Measurements from ENCODE around the gene DIABLO.
"Not testable (repeated sequence)": the region's sequence is repeated elsewhere in the genome, so short reads cannot be mapped to it uniquely, and the experiment has no call there.

DIABLO gene

DNA sequence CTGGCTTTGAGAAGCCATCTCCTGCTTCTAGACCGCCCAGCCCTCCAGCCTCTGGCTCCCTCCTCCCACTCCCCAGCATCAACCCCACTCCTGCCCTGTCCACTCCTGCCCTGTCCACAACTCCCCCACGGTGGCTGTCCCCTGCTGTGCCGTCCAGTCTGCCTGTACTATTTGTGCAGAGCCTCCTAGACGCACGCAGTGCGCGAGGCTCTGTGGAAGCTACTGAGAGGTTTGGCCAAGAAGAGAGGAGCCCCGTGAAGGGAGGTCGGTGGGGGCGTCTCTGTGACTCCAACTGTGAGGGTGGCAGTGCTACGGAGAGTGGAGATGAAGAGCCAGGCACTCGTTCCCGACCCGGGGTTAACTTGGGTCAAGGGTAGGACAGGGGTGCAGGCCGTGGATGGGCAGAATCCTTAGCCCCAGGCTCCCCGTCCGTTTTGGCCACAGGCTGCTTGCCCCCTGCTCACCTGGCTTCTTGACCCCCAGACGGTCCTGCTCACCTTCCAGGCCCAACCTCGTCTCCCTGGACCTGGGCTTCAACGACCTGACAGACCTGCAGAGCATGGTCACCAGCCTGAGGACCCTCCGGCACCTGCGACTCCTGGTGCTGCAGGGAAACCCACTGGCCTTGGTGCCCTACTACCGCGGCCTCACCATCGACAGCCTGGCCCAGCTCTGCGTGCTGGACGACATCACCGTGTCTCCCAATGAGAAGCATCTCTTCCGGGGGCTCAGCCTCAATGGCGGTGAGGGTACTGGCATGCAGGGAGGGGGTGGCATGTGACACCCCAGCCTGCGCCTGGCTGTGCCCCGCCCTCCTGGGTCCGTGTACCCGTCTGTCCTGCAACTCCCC, 36.0 kb downstream of the DIABLO start:
- no peak for DNase-seq (ENCODE audit: low read depth)

GRCh38 chr12:122187466-122187865, 38.4 kb downstream of the DIABLO start:
- DNase-seq (ENCODE audit: low read depth), result no peak

DNA sequence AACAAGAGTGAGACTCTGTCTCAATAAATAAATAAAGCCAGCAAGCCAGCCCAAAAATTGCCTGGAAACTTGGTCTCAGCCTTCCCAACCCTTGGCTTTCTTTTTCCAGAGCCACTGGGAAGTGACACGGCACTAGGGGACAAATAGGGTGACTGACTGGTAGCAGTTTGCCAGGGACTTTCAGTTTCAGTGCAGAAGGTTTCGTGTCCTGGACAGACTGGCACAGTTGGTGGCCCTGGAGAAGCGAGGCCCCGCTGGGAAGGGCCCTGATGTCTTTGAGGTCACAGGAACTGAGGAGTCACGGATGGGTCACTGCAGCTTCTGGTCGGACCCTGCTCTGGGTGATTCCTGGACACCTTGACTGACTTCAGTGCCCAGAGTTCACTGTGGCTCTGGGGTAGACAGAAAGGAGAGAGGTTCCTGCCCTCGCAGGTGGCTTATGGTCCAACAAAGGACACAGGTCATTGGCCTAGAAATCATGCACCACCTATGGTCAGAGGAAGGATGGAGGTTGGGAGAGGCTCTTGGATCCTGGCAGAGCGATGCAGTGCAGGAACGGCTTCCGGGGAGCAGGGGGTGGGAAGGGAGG, 40.3 kb downstream of the DIABLO start:
- no peak for DNase-seq (ENCODE audit: low read depth)

DNA sequence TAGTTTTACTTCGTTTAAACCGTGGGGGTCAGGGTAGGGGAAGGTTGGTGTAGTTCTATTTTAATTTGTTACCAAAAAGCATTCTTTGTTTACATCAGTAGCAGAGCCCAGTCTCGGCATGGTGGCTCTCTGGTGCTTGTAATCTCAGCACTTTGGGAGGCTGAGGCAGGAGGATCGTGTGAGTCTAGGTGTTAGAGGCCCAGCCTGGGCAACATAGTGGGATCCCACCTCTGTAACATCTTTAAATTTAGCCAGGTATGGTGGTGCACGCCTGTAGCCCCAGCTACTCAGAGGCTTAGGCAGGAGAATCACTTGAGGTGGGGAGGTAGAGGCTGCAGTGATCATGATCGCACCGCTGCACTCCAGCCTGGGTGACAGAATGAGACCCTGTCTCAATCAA, 40.8 kb downstream of the DIABLO start:
- no peak for DNase-seq (ENCODE audit: low read depth)

DNA sequence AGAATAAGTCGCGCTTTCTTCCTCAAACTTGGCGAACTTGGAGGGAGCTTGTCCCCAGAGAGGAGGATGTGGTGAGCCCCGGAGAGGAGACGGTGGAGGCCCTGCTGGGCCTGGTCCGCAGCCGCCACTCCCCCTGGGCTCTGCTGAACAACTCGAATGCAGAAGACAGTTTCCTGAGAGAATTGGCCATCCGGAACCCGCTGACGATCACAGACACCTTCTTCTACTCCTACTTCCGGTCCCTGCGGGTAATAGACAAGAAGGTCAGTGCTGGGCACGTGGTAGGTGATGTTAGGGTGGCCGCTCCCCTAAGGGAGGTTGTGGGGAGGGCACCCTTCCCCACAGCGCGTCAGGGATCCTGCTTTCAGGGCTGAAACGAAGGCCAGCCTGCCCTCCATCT, 41.3 kb downstream of the DIABLO start:
- no peak for DNase-seq (ENCODE audit: low read depth)

DNA sequence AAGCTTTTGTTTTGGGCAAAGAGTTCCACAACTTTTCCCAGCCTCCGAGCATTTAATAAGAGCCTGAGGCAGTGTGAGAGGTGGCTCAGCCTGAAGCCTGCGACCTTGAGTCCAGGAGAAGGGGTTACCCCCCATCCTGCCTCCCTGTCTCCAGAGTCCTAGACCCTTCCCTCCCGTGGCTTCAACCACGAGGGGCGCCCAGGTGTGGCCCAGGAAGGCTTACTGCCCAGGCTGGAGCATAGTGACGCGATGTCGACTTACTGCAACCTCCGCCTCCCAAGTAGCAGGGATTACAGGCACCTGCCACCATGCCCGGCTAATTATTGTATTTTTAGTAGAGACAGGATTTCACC, 42.3 kb downstream of the DIABLO start:
- no peak for DNase-seq (ENCODE audit: low read depth)

- DNase-seq (ENCODE audit: low read depth), result no peak
These were observed 42.8 kb downstream of the DIABLO start, which contains the start of gene LRRC43 for GRCh38 chr12:122182887-122183587. Gene LRRC43, plus strand, starts transcription at chr12:122183123. Its CDS starts 22 bp downstream, at chr12:122183145.

DNA sequence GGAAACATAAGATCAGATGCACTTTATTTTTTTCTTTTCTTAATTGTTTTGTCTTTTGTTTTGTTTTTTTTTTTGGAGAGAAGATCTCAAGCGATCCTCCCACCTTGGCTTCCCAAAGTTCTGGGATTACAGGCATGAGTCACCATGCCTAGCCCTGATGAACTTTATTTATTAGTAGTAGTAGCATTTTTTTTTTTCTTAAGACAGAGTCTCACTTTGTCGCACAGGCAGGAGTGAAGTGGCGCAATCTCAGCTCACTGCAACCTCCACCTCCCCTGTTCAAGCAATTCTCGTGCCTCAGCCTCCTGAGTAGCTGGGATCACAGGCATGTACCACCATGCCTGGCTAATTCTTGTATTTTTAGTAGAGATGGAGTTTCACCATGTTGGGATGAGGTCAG, 49.4 kb downstream of the DIABLO start:
- not testable (repeated sequence) for DNase-seq (ENCODE audit: low read depth)

DNA sequence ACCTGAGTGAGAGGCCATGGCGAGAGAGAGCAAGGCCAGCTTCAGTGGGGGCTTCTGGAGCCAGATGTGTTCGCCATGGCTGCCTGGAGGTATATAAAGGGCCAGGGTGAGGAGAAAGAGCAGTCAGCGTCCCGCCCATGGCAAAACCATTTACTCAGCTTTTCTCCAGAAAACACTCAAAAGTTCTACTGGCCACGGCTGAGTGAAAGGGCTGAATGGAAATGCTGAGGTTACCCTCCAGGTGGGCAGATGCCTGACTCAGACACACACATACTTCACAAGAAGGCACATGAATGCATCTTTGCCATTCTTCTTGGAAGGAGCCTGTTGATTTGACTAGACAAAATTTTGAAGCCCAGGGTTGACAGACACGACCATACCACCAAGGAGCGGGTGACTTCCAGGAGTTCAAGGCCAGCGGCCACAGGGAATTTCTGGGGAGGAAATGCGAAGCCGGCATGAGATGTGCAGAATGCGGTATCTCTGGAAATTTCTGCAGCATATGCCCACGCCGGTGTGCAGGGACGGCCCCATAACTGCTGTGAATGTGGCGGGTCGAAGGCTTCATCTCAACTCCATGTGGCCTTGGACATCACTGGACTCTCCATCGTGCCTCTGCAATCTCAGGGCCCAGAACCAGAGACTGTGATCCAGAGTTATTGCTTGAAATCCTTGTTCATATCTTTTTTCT, 51.6 kb downstream of the DIABLO start, which contains the start of gene IL31:
TSS of gene IL31 (minus strand) at position 67 of the 691 bp plus-strand sequence. CDS start at position 18, 49 bp downstream.
- DNase-seq (ENCODE audit: low read depth), result no peak

DNA sequence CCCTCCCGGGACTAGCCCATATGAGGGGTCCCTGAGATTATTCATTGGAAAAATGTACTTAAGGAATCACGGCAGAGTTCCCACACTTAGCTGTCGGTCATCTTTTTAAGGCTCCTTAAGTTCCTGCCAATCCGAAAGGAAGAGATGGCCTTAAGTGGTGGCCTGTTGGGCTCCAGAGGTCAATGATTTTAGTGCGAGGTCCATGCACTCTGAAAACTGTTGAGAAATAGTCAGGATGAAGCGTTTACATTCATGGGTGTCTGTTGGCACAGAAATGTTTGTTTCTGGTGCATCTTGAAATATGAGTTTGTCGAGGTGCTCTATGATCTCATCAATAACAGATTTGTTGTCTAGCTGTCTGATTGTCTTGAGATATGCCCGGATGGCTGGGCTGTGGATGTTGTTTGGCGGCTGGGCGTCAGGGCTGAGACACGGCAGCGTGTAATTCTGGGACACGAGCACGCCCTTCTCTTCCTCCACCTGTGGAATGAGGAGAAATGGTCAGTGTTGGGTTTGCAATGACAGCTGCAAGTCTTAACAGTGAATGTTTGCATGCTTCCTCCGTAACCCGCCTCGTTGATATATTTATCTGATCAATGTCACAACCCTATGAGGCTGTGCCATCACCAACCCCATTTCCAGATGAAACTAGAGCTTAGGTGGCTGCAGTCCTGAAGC, 53.5 kb downstream of the DIABLO start:
- DNase-seq (ENCODE audit: low read depth), result no peak

DNA sequence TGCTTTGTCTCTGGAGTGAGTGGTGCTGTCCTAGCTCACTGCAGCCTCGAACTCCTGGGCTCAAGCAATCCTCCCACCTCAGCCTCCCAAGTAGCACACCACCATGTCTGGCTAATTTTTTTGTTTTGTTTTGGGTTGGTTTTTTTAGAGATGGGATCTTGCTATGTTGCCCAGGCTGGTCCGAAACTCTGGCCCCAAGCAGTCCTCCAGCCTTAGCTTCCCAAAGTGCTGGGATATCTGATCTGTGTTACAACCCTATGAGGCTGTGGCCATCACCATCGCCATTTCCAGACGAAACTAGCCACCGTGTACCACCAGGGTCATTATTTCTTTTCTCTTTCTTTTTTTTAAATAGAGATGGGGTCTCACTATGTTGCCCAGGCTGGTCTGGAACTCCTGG, 54.5 kb downstream of the DIABLO start:
- no peak for DNase-seq (ENCODE audit: low read depth)

DNA sequence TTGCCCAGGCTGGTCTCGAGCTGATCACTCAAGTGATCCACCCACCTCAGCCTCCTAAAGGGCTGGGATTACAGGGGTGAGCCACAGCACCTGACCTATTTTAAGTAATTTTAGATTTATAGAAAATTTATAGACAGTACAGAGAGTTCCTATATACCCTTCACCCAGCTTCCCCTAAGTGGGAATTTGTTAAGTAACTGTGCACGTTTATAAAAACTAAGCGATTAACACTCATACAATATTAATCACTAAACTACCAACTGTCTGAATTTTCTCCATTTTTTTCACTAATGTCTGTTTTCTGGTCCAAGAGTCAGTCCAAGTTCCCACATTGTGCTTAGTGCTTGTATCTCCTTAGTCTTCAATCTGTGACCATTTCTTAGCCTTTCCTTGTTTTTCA, 57.4 kb downstream of the DIABLO start:
- DNase-seq (ENCODE audit: low read depth), result no peak

DNA sequence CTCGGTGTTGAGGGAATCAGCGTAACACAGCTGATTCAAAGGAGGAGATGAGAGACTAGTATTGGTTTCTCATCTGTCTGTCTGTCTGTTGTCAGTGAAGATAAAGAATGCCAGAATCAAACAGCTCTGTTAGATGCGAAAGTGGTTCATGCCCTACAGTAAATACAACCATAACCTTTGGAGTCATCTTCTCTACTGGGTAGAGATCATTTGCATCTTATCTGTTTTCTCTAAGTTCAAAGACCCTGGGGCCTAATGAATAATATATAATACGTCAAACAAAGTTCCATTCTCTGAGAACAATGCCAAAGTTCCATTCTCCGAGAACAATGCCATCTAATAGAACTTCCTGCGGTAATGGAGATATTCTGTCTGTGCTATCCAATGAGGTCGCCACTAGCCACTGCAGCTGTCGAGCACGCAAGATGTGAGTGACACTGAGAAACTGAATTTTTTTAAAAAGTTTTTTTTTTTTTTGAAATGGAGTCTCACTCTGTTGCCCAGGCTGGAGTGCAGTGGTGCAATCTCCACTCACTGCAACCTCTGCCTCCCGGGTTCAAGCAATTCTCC, 58.4 kb downstream of the DIABLO start:
- DNase-seq (ENCODE audit: low read depth), result no peak

DNA sequence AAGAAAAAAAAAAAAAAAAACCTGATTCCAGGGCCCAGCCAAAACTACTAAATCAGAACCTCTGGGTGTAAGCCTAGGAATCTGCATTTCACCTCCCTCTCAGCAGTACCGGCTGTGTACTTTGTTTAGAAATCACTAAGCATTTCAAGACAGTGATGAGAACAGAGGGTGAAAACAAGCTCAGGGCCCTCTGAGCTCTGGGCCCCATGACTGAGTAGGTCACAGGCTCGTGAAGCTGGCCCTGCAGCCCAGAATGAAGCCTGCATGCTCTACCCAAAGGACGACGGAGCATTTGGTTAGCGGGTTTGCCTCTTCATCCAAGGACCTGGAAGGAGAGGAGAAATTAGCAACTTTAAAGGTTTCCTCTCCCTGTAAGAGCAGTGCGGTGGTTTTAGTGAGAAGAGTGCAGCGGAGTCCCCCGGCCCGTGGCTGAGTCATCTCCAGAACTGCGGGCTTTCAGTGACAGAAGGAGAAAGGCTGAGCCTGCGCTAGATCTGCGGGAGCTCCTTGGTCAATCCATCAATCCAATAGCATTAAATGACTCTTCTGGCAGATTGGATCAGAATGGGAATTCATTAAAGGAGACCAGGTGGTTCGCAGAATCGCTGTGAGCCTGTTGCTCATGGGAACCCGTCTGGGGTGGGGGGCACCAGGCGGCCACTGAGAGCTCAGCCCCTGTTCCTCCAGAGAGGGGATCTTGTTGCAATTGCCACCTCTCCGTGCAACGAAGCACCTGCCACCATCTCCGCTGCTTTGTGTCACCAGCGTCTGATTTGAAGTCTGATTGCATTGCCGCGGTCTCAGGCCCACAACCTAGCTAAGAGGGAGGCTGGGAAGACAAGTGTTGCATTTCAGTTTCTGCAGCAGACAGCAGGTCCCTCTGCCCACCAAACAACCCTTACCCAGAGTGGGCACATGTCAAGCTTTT, 59.2 kb downstream of the DIABLO start:
- no peak for DNase-seq (ENCODE audit: low read depth)

DNA sequence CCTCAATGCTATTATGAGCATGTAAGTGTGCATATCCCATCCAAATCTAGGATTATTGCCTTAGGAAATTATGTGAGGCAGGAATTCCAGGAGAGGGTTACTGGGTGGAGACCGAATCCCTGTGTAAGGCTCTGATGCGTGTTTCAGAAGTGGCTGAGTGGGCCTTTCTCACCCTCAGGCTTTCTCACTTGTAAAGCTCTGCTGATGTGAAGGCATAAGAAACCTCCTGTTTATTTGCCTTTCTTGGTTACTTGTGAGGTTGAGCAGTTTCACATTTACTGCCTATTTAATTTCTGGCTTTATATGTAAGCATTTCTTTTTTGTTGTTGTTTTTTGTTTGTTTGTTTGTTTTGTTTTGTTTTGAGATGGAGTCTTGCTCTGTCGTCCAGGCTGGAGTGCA, 62.9 kb downstream of the DIABLO start:
- no peak for DNase-seq (ENCODE audit: low read depth)

DNA sequence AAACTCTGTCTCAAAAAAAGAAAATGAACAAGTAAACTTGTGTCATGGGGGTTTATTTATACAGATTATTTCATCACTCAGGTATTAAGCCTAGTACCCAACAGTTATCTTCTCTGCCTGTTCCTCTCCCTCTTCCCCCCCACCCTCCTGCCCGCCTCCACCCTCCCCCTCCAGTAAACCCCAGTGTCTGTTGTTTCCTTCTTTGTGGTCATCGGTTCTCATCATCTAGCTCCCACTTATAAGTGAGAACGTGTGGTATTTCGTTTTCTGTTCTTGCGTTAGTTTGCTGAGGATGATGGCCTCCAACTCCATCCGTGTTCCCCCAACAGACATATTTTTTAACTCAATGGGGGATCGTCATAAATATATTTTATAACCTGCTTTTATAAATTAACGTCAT, 64.2 kb downstream of the DIABLO start:
- no peak for DNase-seq (ENCODE audit: low read depth)

GRCh38 chr12:122160761-122161160, 65.1 kb downstream of the DIABLO start:
- DNase-seq (ENCODE audit: low read depth), result no peak

DNA sequence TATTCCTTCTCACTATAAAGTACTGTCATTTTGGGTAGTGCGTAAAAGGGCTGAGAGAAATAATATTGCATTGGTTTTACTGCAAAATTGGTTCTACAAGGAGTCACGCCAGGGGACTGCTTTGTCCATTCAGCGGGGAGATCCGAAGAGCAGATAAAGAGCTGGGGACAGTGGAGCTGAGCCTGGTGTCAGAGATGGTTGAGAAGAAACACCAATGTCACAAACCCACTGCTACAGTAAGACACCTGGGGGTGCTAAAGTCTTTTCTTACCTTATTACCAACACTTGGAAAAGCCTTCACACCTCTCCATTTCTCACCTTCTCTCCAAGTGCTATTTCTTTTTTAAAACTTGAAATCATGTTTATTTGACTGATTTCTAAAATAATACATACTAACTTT, 66.0 kb downstream of the DIABLO start:
- no peak for DNase-seq (ENCODE audit: low read depth)

DNA sequence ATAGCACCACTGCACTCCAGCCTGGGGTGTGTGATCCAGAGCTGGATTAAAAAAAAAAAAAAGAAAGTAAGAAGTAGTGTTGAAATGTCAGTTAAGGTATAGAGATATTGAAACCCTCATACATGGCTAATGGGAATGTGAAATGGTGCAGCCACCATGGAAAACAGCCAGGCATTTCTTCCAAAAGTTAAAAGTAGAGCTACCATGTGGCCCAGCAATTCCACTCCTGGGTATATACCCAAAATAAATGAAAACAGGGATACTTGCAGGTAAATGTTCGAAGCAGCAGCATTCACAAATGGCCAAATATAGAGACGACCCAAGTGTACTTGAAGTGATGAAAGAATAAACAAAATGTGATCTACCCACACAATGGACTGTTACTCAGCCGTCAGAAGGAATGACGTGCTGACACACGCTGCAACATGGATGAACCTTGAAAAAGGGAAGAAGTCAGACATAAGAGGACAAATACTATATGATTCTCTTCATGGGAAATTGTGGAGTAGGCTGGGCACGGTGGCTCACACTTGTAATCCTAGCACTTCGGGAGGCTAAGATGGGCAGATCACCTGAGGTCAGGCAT, 67.1 kb downstream of the DIABLO start:
- DNase-seq (ENCODE audit: low read depth), result no peak
